Measurements from ENCODE around the gene KNSTRN. TPM values are rescaled to one million over a fixed set of nuclear protein-coding genes. Genes with fewer than 3 reads are reported as not detected.

The KNSTRN gene
- total and polyA plus RNA-seq, 4 donors, result 7.5 to 16.6 (median 14.0) TPM

DNA sequence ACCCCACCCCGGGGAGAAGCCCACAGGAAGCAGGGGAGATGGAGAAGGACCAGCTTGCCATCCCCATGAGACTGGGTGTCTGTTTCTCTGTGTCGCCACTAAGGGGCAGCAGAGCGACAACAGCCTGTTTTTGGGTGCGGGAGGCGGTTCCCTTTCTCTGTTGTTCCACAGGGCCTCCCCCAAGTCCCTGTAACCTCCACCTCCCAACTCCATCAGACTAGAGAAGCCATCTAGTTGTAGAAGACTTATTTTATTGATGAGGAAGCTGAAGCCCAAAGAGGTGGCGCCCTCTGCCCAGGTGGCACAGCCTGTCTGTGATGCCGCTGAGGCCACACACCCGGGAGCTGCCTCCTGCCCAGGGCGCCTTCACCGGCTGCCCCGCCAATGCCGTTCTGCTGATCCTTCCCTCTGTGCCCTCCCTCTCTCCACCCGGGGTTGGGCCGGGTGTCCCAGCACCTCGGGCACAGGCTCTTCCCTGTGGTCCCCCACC lies 37.8 kb upstream of the KNSTRN start:
- Histone ChIP-seq H3K27me3 (ENCODE audit: control insufficient read depth in 3 of 3, insufficient read depth in 3 of 3, low read length in 2 of 3) (no peaks in the 10 kb centered on the region), H3K4me3 (no peak overlapping the region), H3K27ac (ENCODE audit: low read depth in 1 of 2, low read length in 1 of 2) (no peak overlapping the region), H3K36me3 (ENCODE audit: control insufficient read depth in 4 of 4, insufficient read depth in 4 of 4, low read length in 4 of 4) (no peaks in the 10 kb centered on the region), H3K9ac (ENCODE audit: insufficient read depth in 1 of 2, low read length in 2 of 2) (no peak overlapping the region), H3K4me1 (ENCODE audit: control insufficient read depth in 5 of 5, insufficient read depth in 5 of 5, low read length in 5 of 5) (peaks cover 0 to 39% (median 18%) of the 10 kb centered on the region in 5 donors), H3K9me3 (ENCODE audit: control insufficient read depth in 4 of 4, insufficient read depth in 3 of 4, low read length in 3 of 4) (no peaks in the 10 kb centered on the region)
- 33 to 38% methylated on average over 13 to 15 of the region's 15 CpGs for WGBS, 2 donors
- DNase-seq, result peak; percentile 50 to 65 (median 62)
- ATAC-seq (ENCODE audit: insufficient read depth, low FRiP score), result no peak
- TF ChIP-seq, protein P1, sequence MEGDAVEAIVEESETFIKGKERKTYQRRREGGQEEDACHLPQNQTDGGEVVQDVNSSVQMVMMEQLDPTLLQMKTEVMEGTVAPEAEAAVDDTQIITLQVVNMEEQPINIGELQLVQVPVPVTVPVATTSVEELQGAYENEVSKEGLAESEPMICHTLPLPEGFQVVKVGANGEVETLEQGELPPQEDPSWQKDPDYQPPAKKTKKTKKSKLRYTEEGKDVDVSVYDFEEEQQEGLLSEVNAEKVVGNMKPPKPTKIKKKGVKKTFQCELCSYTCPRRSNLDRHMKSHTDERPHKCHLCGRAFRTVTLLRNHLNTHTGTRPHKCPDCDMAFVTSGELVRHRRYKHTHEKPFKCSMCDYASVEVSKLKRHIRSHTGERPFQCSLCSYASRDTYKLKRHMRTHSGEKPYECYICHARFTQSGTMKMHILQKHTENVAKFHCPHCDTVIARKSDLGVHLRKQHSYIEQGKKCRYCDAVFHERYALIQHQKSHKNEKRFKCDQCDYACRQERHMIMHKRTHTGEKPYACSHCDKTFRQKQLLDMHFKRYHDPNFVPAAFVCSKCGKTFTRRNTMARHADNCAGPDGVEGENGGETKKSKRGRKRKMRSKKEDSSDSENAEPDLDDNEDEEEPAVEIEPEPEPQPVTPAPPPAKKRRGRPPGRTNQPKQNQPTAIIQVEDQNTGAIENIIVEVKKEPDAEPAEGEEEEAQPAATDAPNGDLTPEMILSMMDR (IDR thresholded peaks at IDR 0.05; ENCODE audit: control extremely low read depth, extremely low read depth), result peak; percentile 54

DNA sequence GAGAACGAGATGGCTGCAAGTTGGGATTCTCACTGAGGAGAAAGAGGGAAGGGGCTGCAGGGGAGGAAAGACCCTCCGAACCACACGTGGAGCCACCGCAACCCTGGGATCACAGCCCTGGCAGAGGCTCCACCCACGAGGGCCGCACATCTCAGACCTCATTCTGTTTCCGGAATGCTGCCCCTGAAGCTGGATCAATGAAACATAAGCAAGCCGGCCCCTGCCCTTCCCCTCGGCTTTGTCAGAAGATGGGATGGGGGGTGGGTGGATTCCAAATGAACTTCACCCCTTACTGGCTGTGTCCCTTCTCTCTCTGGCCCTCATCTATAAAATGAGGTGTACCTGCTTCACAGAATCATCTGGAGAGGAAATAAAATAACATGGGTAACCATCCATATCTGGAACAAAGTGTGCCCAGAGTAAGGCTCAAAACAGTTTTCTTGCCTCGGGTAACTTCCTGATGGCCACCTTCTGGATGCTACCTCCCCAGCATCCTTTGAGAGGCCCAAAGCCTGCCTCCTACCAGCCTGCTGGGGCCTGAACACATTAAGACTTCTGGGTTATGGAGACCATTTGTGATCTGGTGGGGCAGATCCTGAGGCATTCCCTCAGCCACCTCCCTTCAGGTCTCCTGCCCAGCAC lies 37.2 kb upstream of the KNSTRN start:
- no peaks in the 10 kb centered on the region for H3K36me3 ChIP-seq (ENCODE audit: control insufficient read depth in 4 of 4, insufficient read depth in 4 of 4, low read length in 4 of 4)
- DNase-seq (no peak), ATAC-seq (ENCODE audit: insufficient read depth, low FRiP score) (no peak)
- H3K27ac ChIP-seq (ENCODE audit: low read depth in 1 of 2, low read length in 1 of 2), result no peak overlapping the region
- no peaks in the 10 kb centered on the region for H3K9me3 ChIP-seq (ENCODE audit: control insufficient read depth in 4 of 4, insufficient read depth in 3 of 4, low read length in 3 of 4)
- TF ChIP-seq, protein P1 (IDR thresholded peaks at IDR 0.05; ENCODE audit: control extremely low read depth, extremely low read depth), result no peak
- 64 to 84% methylated on average over 10 of the region's 10 CpGs for WGBS, 2 donors
- no peak overlapping the region for H3K9ac ChIP-seq (ENCODE audit: insufficient read depth in 1 of 2, low read length in 2 of 2)
- H3K27me3 ChIP-seq (ENCODE audit: control insufficient read depth in 3 of 3, insufficient read depth in 3 of 3, low read length in 2 of 3), result no peaks in the 10 kb centered on the region
- peaks cover 0 to 33% (median 13%) of the 10 kb centered on the region in 5 donors for H3K4me1 ChIP-seq (ENCODE audit: control insufficient read depth in 5 of 5, insufficient read depth in 5 of 5, low read length in 5 of 5)
- no peak overlapping the region for H3K4me3 ChIP-seq

DNA sequence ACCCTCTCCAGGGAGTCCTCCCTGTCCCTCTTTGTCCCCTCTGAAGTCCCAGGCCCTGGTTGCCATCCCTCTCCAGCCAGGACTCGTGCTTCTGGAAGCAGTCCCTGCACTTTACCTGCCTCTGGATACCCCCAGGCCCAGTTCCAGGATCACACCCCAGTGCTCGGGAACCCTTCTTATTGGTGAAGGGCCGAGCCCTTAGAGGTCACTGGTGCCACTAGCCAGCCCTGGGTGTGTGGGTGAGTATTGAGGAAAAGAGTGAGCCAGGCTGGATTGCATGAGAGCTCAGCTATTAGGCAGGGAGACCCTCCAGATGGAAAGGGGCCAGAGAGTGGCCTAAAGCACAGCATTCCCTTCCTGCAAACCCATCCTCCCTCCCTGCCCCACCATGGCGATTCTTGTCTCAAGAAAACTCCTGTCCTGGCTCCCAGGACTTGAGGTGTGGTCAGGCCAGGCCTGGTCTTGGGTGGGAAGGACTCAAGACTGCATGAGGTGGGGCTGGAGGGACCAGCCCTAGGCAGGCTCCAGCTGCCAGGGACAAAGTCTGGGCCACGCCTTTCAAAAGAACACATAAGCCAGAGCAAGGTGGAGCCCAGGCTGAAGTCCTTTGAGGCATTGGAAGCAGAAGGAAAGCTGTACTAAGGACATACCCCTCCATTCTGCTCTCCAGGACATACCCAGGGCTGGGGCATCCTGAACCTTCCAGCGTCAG lies 36.5 kb upstream of the KNSTRN start:
- 91 to 92% methylated on average over 5 to 6 of the region's 6 CpGs for WGBS, 2 donors
- Histone ChIP-seq H3K4me3 (no peak overlapping the region), H3K27me3 (ENCODE audit: control insufficient read depth in 3 of 3, insufficient read depth in 3 of 3, low read length in 2 of 3) (no peaks in the 10 kb centered on the region), H3K9ac (ENCODE audit: insufficient read depth in 1 of 2, low read length in 2 of 2) (no peak overlapping the region), H3K27ac (ENCODE audit: low read depth in 1 of 2, low read length in 1 of 2) (no peak overlapping the region), H3K4me1 (ENCODE audit: control insufficient read depth in 5 of 5, insufficient read depth in 5 of 5, low read length in 5 of 5) (peaks cover 0 to 27% (median 11%) of the 10 kb centered on the region in 5 donors), H3K36me3 (ENCODE audit: control insufficient read depth in 4 of 4, insufficient read depth in 4 of 4, low read length in 4 of 4) (no peaks in the 10 kb centered on the region), H3K9me3 (ENCODE audit: control insufficient read depth in 4 of 4, insufficient read depth in 3 of 4, low read length in 3 of 4) (no peaks in the 10 kb centered on the region)
- no peak for ATAC-seq (ENCODE audit: insufficient read depth, low FRiP score)
- DNase-seq, result no peak
- TF ChIP-seq, protein P1 (IDR thresholded peaks at IDR 0.05; ENCODE audit: control extremely low read depth, extremely low read depth), result no peak

All from lung (tissue), 12 donors.